ENCODE measurements around the gene GBF1.

Gene GBF1

GRCh38 chr10:102231357-102232318 is 13.7 kb upstream of the GBF1 start:
- Histone ChIP-seq H3K36me3 (ENCODE audit: control insufficient read depth in 5 of 5, insufficient read depth in 5 of 5, low read length in 5 of 5) (no peaks in the 10 kb centered on the region), H3K4me1 (ENCODE audit: control insufficient read depth in 5 of 5, insufficient read depth in 5 of 5, low read length in 5 of 5) (peaks cover 0 to 39% (median 33%) of the 10 kb centered on the region in 5 donors), H3K9me3 (ENCODE audit: control insufficient read depth in 5 of 5, low read length in 5 of 5) (no peaks in the 10 kb centered on the region), H3K27ac (ENCODE audit: low read depth, low read length) (no peak overlapping the region), H3K4me3 (ENCODE audit: low read depth in 1 of 5, low read length in 5 of 5) (peak overlapping the region in 4 of 5 donors; percentile 47 to 70 (median 61)), H3K27me3 (ENCODE audit: control insufficient read depth in 5 of 5, insufficient read depth in 4 of 5, low read length in 5 of 5) (peaks cover 0 to 26% (median 12%) of the 10 kb centered on the region in 5 donors), H3K9ac (ENCODE audit: low read length in 5 of 5) (peak overlapping the region in 3 of 5 donors; percentile 39 to 53 (median 53))

DNA sequence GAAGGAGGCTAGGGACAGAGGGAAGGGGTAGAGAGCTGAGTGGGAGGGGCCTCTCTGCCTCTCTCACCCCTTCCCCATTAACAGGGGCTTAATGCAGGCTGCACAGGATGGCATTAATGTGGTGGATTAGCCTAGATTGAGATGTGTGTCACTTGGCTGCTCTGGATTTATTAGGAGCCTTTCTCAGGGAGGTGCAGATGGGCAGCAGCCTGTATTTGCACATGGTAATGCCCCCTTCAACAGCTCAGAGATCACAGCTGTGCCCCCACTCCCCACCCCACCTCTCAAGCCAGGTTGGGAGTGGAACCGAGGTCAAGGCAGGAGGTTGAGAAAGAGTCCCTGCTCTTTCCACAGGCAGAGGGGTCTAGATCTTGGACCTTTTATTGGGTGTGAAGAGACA is 11.3 kb upstream of the GBF1 start:
- Histone ChIP-seq H3K9ac (ENCODE audit: low read length in 5 of 5) (no peak overlapping the region), H3K4me1 (ENCODE audit: control insufficient read depth in 5 of 5, insufficient read depth in 5 of 5, low read length in 5 of 5) (peaks cover 0 to 25% (median 22%) of the 10 kb centered on the region in 5 donors), H3K27ac (ENCODE audit: low read depth, low read length) (no peak overlapping the region), H3K4me3 (ENCODE audit: low read depth in 1 of 5, low read length in 5 of 5) (no peak overlapping the region), H3K9me3 (ENCODE audit: control insufficient read depth in 5 of 5, low read length in 5 of 5) (no peaks in the 10 kb centered on the region), H3K27me3 (ENCODE audit: control insufficient read depth in 5 of 5, insufficient read depth in 4 of 5, low read length in 5 of 5) (peaks cover 0 to 28% (median 12%) of the 10 kb centered on the region in 5 donors), H3K36me3 (ENCODE audit: control insufficient read depth in 5 of 5, insufficient read depth in 5 of 5, low read length in 5 of 5) (no peaks in the 10 kb centered on the region)

- Histone ChIP-seq H3K9ac (ENCODE audit: low read length in 5 of 5) (no peak overlapping the region), H3K4me1 (ENCODE audit: control insufficient read depth in 5 of 5, insufficient read depth in 5 of 5, low read length in 5 of 5) (peaks cover 0 to 20% (median 18%) of the 10 kb centered on the region in 5 donors), H3K27me3 (ENCODE audit: control insufficient read depth in 5 of 5, insufficient read depth in 4 of 5, low read length in 5 of 5) (peaks cover 0 to 28% (median 12%) of the 10 kb centered on the region in 5 donors), H3K9me3 (ENCODE audit: control insufficient read depth in 5 of 5, low read length in 5 of 5) (no peaks in the 10 kb centered on the region), H3K27ac (ENCODE audit: low read depth, low read length) (no peak overlapping the region), H3K36me3 (ENCODE audit: control insufficient read depth in 5 of 5, insufficient read depth in 5 of 5, low read length in 5 of 5) (no peaks in the 10 kb centered on the region), H3K4me3 (ENCODE audit: low read depth in 1 of 5, low read length in 5 of 5) (no peak overlapping the region)
These were observed 10.3 kb upstream of the GBF1 start for GRCh38 chr10:102234888-102235597.

GRCh38 chr10:102235598-102235920 is 9.8 kb upstream of the GBF1 start:
- no peak overlapping the region for H3K9ac ChIP-seq (ENCODE audit: low read length in 5 of 5)
- peaks cover 0 to 28% (median 12%) of the 10 kb centered on the region in 5 donors for H3K27me3 ChIP-seq (ENCODE audit: control insufficient read depth in 5 of 5, insufficient read depth in 4 of 5, low read length in 5 of 5)

DNA sequence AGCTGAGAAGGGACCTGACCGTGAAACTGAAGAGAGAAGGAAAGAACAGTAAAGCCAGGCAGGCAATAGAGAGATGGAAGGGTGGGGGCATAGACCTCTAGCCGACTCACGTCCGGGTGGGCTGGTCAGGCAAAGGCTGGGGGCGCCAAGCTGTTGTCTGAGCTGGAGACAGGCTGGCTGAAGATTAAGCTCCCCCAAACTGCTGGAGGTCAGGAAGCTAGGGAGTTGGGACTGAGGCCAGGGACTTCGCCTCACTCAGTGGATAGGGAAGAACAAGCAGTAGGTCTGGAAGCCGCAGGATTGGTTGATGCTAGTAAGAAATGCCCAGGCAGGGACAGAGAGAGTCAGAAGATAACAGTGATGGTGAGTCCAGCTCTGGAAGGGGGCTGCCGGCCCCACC is 9.3 kb upstream of the GBF1 start:
- no peaks in the 10 kb centered on the region for H3K9me3 ChIP-seq (ENCODE audit: control insufficient read depth in 5 of 5, low read length in 5 of 5)
- peaks cover 0 to 28% (median 10%) of the 10 kb centered on the region in 5 donors for H3K27me3 ChIP-seq (ENCODE audit: control insufficient read depth in 5 of 5, insufficient read depth in 4 of 5, low read length in 5 of 5)
- H3K36me3 ChIP-seq (ENCODE audit: control insufficient read depth in 5 of 5, insufficient read depth in 5 of 5, low read length in 5 of 5) = no peaks in the 10 kb centered on the region
- H3K27ac ChIP-seq (ENCODE audit: low read depth, low read length) = no peak overlapping the region
- H3K4me3 ChIP-seq (ENCODE audit: low read depth in 1 of 5, low read length in 5 of 5) = no peak overlapping the region
- peaks cover 0 to 19% (median 17%) of the 10 kb centered on the region in 5 donors for H3K4me1 ChIP-seq (ENCODE audit: control insufficient read depth in 5 of 5, insufficient read depth in 5 of 5, low read length in 5 of 5)
- no peak overlapping the region for H3K9ac ChIP-seq (ENCODE audit: low read length in 5 of 5)

More at GRCh38 chr10:102235598-102235920, 9.8 kb upstream of the GBF1 start:
- no peaks in the 10 kb centered on the region for H3K36me3 ChIP-seq (ENCODE audit: control insufficient read depth in 5 of 5, insufficient read depth in 5 of 5, low read length in 5 of 5)
- no peaks in the 10 kb centered on the region for H3K9me3 ChIP-seq (ENCODE audit: control insufficient read depth in 5 of 5, low read length in 5 of 5)
- H3K4me3 ChIP-seq (ENCODE audit: low read depth in 1 of 5, low read length in 5 of 5) = no peak overlapping the region
- peaks cover 0 to 19% (median 16%) of the 10 kb centered on the region in 5 donors for H3K4me1 ChIP-seq (ENCODE audit: control insufficient read depth in 5 of 5, insufficient read depth in 5 of 5, low read length in 5 of 5)
- no peak overlapping the region for H3K27ac ChIP-seq (ENCODE audit: low read depth, low read length)

GRCh38 chr10:102237711-102238252 is 7.5 kb upstream of the GBF1 start:
- Histone ChIP-seq H3K9ac (ENCODE audit: low read length in 5 of 5) (no peak overlapping the region), H3K36me3 (ENCODE audit: control insufficient read depth in 5 of 5, insufficient read depth in 5 of 5, low read length in 5 of 5) (no peaks in the 10 kb centered on the region), H3K4me1 (ENCODE audit: control insufficient read depth in 5 of 5, insufficient read depth in 5 of 5, low read length in 5 of 5) (peaks cover 2 to 22% (median 17%) of the 10 kb centered on the region in 5 donors), H3K4me3 (ENCODE audit: low read depth in 1 of 5, low read length in 5 of 5) (no peak overlapping the region), H3K27me3 (ENCODE audit: control insufficient read depth in 5 of 5, insufficient read depth in 4 of 5, low read length in 5 of 5) (peaks cover 0 to 21% (median 10%) of the 10 kb centered on the region in 5 donors), H3K27ac (ENCODE audit: low read depth, low read length) (no peak overlapping the region), H3K9me3 (ENCODE audit: control insufficient read depth in 5 of 5, low read length in 5 of 5) (no peaks in the 10 kb centered on the region)

- peak overlapping the region in 4 of 5 donors; percentile 21 to 70 (median 55) for H3K9ac ChIP-seq (ENCODE audit: low read length in 5 of 5)
- H3K27ac ChIP-seq (ENCODE audit: low read depth, low read length) = no peak overlapping the region
- no peaks in the 10 kb centered on the region for H3K36me3 ChIP-seq (ENCODE audit: control insufficient read depth in 5 of 5, insufficient read depth in 5 of 5, low read length in 5 of 5)
- peaks cover 0 to 8% (median 5%) of the 10 kb centered on the region in 5 donors for H3K27me3 ChIP-seq (ENCODE audit: control insufficient read depth in 5 of 5, insufficient read depth in 4 of 5, low read length in 5 of 5)
- no peaks in the 10 kb centered on the region for H3K9me3 ChIP-seq (ENCODE audit: control insufficient read depth in 5 of 5, low read length in 5 of 5)
- H3K4me3 ChIP-seq (ENCODE audit: low read depth in 1 of 5, low read length in 5 of 5) = peak overlapping the region; percentile 67 to 91 (median 71)
- peaks cover 5 to 32% (median 23%) of the 10 kb centered on the region in 5 donors for H3K4me1 ChIP-seq (ENCODE audit: control insufficient read depth in 5 of 5, insufficient read depth in 5 of 5, low read length in 5 of 5)
These were observed 4.8 kb upstream of the GBF1 start for GRCh38 chr10:102240467-102241031.

GRCh38 chr10:102241032-102241443 is 4.3 kb upstream of the GBF1 start:
- H3K27me3 ChIP-seq (ENCODE audit: control insufficient read depth in 5 of 5, insufficient read depth in 4 of 5, low read length in 5 of 5) = peaks cover 0 to 7% (median 3%) of the 10 kb centered on the region in 5 donors
- H3K4me3 ChIP-seq (ENCODE audit: low read depth in 1 of 5, low read length in 5 of 5) = peak overlapping the region; percentile 67 to 91 (median 71)
- H3K4me1 ChIP-seq (ENCODE audit: control insufficient read depth in 5 of 5, insufficient read depth in 5 of 5, low read length in 5 of 5) = peaks cover 5 to 37% (median 26%) of the 10 kb centered on the region in 5 donors
- no peaks in the 10 kb centered on the region for H3K9me3 ChIP-seq (ENCODE audit: control insufficient read depth in 5 of 5, low read length in 5 of 5)
- H3K36me3 ChIP-seq (ENCODE audit: control insufficient read depth in 5 of 5, insufficient read depth in 5 of 5, low read length in 5 of 5) = no peaks in the 10 kb centered on the region
- H3K27ac ChIP-seq (ENCODE audit: low read depth, low read length) = no peak overlapping the region
- peak overlapping the region in 4 of 5 donors; percentile 21 to 70 (median 55) for H3K9ac ChIP-seq (ENCODE audit: low read length in 5 of 5)

- Histone ChIP-seq H3K9ac (ENCODE audit: low read length in 5 of 5) (peak within 1 kb of the TSS in 4 of 5 donors; percentile 21 to 70 (median 56)), H3K9me3 (ENCODE audit: control insufficient read depth in 5 of 5, low read length in 5 of 5) (no peaks in the 10 kb centered on the region), H3K27ac (ENCODE audit: low read depth, low read length) (peak within 1 kb of the TSS; percentile 20), H3K4me1 (ENCODE audit: control insufficient read depth in 5 of 5, insufficient read depth in 5 of 5, low read length in 5 of 5) (peaks cover 5 to 42% (median 31%) of the 10 kb centered on the region in 5 donors), H3K36me3 (ENCODE audit: control insufficient read depth in 5 of 5, insufficient read depth in 5 of 5, low read length in 5 of 5) (no peaks in the 10 kb centered on the region), H3K27me3 (ENCODE audit: control insufficient read depth in 5 of 5, insufficient read depth in 4 of 5, low read length in 5 of 5) (peaks cover 0 to 7% (median 2%) of the 10 kb centered on the region in 5 donors), H3K4me3 (ENCODE audit: low read depth in 1 of 5, low read length in 5 of 5) (peak within 1 kb of the TSS; percentile 67 to 91 (median 71))
These were observed 3.8 kb upstream of the GBF1 start, which contains the start of gene PITX3 for GRCh38 chr10:102241444-102242117. TSS of gene PITX3 (minus strand) at chr10:102241512. CDS start at chr10:102232080, 9,432 bp downstream.

Data from subcutaneous abdominal adipose tissue (tissue), 5 donors.